GM12878 (cell line): ENCODE data around the gene HOXD3. TPM values are rescaled to one million over a fixed set of nuclear protein-coding genes. Genes with fewer than 3 reads are reported as not detected.

Experiments used
- ATAC-seq: fragments of 200-7000 bp; cut with Tn5 transposase; 3 replicates; pipeline ENCODE4 v1.9.1; 2020; ENCODE audit warnings: mild to moderate bottlenecking, moderate library complexity
- BruUV-seq: library from RNA; stranded (reverse); fragments of 400-500 nt; replicated peaks from 2 replicates; lab custom pipeline; 2021; lab: Mats Ljungman, UMichigan
- CTCF ChIA-PET: fragments of 300-600 bp; sonication (Branson Sonifier 250); formaldehyde crosslinking; extraction: SDS; loops from one replicate; lab custom pipeline; 2021; ENCODE audit warnings: inconsistent platforms; lab: Yijun Ruan, JAX
- POLR2A ChIA-PET: fragments of 350-600 bp; formaldehyde crosslinking; extraction: SDS; loops from one replicate; lab custom pipeline; 2021; ENCODE audit warnings: inconsistent platforms; lab: Charles Lee
- RAD21 ChIA-PET: fragments of 300-600 bp; sonication (Branson Sonifier 250); formaldehyde crosslinking; loops from one replicate; lab custom pipeline; 2023; ENCODE audit warnings: antibody characterized with exemption; ENCODE audit not compliant: unreplicated experiment; lab: Charles Lee
- SMC1A ChIA-PET: fragments of 300-600 bp; sonication (Branson Sonifier 250); formaldehyde crosslinking; loops from one replicate; lab custom pipeline; 2023; ENCODE audit not compliant: unreplicated experiment, uncharacterized antibody; lab: Charles Lee
- DNase-seq: peaks from one replicate; pipeline ENCODE4 v3.0.0-alpha.2; 2011; ENCODE audit warnings: low read depth, low spot score
- FAIRE-seq: peaks from 3 replicates; lab custom pipeline; 2011; peaks lifted over from hg19 to GRCh38; lab: Jason Lieb, UNC
- H2AFZ ChIP-seq: 2 replicates; pipeline ENCODE4 v1.6.0; 2011; ENCODE audit warnings: low read depth, low read length, control low read depth; ENCODE audit not compliant: control insufficient read depth
- H3K27ac ChIP-seq: 2 replicates; pipeline ENCODE4 v1.5.1; 2011; ENCODE audit warnings: control low read depth; ENCODE audit not compliant: control insufficient read depth, insufficient read depth
- H3K27me3 ChIP-seq, 2 experiments: replicated peaks in 1 of 2; 2 replicates each; pipeline versions ENCODE4 v1.6.0 to v1.6.1; 2011; ENCODE audit warnings: low read length in 1 of 2; ENCODE audit not compliant: control insufficient read depth in 2 of 2, insufficient read depth in 2 of 2
- H3K36me3 ChIP-seq, 2 experiments: 2 replicates each; pipeline ENCODE4 v1.5.1; 2011; ENCODE audit warnings: low read length in 1 of 2; ENCODE audit not compliant: control insufficient read depth in 2 of 2, insufficient read depth in 2 of 2
- H3K4me1 ChIP-seq: 2 replicates; pipeline ENCODE4 v1.6.1; 2011; ENCODE audit warnings: mild to moderate bottlenecking, low read length, moderate library complexity, mixed read lengths; ENCODE audit not compliant: control insufficient read depth, insufficient read depth
- H3K4me2 ChIP-seq: 2 replicates; pipeline ENCODE4 v1.6.0; 2011; ENCODE audit warnings: control low read depth; ENCODE audit not compliant: control insufficient read depth, insufficient read depth
- H3K4me3 ChIP-seq: fragments of 200-600 bp; sonication (generic); 2 replicates; pipeline ENCODE4 v1.5.1; 2016
- H3K79me2 ChIP-seq: 2 replicates; pipeline ENCODE4 v1.6.0; 2011; ENCODE audit warnings: low read length; ENCODE audit not compliant: control insufficient read depth, insufficient read depth
- H3K9ac ChIP-seq: 2 replicates; pipeline ENCODE4 v1.8.0; 2011; ENCODE audit warnings: low read length, control low read depth, mixed read lengths; ENCODE audit not compliant: control insufficient read depth, insufficient read depth
- H3K9me3 ChIP-seq: replicated peaks from 3 replicates; pipeline ENCODE4 v1.5.1; 2011; ENCODE audit warnings: mild to moderate bottlenecking, low read length; ENCODE audit not compliant: control insufficient read depth, insufficient read depth
- H4K20me1 ChIP-seq: 2 replicates; pipeline ENCODE4 v1.6.0; 2011; ENCODE audit not compliant: control insufficient read depth, insufficient read depth
- EED ChIP-seq: sonication (generic); IDR thresholded peaks from 2 replicates; pipeline ENCODE4 v1.6.1; 2016; ENCODE audit warnings: antibody characterized with exemption, low read depth
- EZH2 ChIP-seq: IDR thresholded peaks from 2 replicates; pipeline ENCODE4 v1.6.1; 2012; ENCODE audit warnings: low read depth, mild to moderate bottlenecking, control low read depth, inconsistent platforms, low read length, borderline replicate concordance; ENCODE audit not compliant: control insufficient read depth
- FOXK2 ChIP-seq: fragments of 450-650 bp; IDR thresholded peaks from 2 replicates; pipeline ENCODE4 v1.6.1; 2017; ENCODE audit warnings: mild to moderate bottlenecking, moderate library complexity
- SUZ12 ChIP-seq: fragments of 200-600 bp; sonication (generic); IDR thresholded peaks from one replicate; pipeline ENCODE4 v1.6.1; 2018; ENCODE audit warnings: antibody characterized with exemption, mild to moderate bottlenecking; ENCODE audit not compliant: unreplicated experiment
- ZBTB33 ChIP-seq: fragments of 450-650 bp; IDR thresholded peaks from 2 replicates; pipeline ENCODE4 v1.6.1; 2017; ENCODE audit warnings: mild to moderate bottlenecking
- WGBS: methylation state at CpG from one replicate; pipeline ENCODE4 v1.1.6; 2016; ENCODE audit warnings: low lambda C conversion rate; ENCODE audit not compliant: insufficient replicate concordance, insufficient coverage; ENCODE audit errors: missing lambda C conversion rate; 5-methylcytosine and 5-hydroxymethylcytosine counted together
- in situ Hi-C: fragments of 300-500 bp; cut with MboI; formaldehyde crosslinking; loops from 9 replicates; pipeline ENCODE4 v1.14.3; 2018; ENCODE audit warnings: mixed read lengths
- intact Hi-C: fragments of 100-400 bp; cut with micrococcal nuclease; formaldehyde crosslinking; loops from one replicate; pipeline ENCODE4 v1.14.2; 2022; ENCODE audit not compliant: unreplicated experiment
- polyA plus RNA-seq, 11 experiments: library from polyadenylated mRNA; depleted of rRNA in 4 of 11; unstranded in 6 of 11; stranded (reverse) in 5 of 11; fragments of >200 nt; fragmentation: Nextera tagmentation in 4 of 11; fragmentation: Illumina TruSeq in 1 of 11; extraction: Ambion mirVana in 4 of 11; extraction: Trizol in 1 of 11; gene quantifications; 1 replicate in 1 of 11; 2 replicates in 10 of 11; pipeline versions ENCODE4 v1.2.1 to v1.2.3, GENCODE V29; 2011 to 2016; ENCODE audit warnings: inconsistent platforms in 2 of 11, missing spikeins in 2 of 11, low read depth in 1 of 11
- total RNA-seq, 4 experiments: library from RNA; depleted of rRNA in 3 of 4; stranded (reverse); fragments of >200 nt in 3 of 4; fragmentation: Illumina TruSeq in 1 of 4; extraction: Trizol in 1 of 4; gene quantifications; 2 replicates each; pipeline versions ENCODE4 v1.2.1 to v1.2.3, GENCODE V29; 2013 to 2021

HOXD3 gene
- total and polyA plus RNA-seq, 10 of the 15 experiments (the other 5 are each of a cell fraction or from before 2014, with no cell fraction given), result not detected

GRCh38 chr2:176188774-176189680 lies 31.9 kb downstream of the HOXD3 start:
- CTCF ChIA-PET, result no interaction called here
- ATAC-seq, result no peak

GRCh38 chr2:176189681-176190641 lies 32.9 kb downstream of the HOXD3 start:
- H3K27me3 ChIP-seq, result peaks cover 2 to 23% of the 10 kb centered on the region in 2 experiments
- SMC1A ChIA-PET, result no interaction called here
- H4K20me1 ChIP-seq, result no peaks in the 10 kb centered on the region
- intact Hi-C loops (no loop called here), in situ Hi-C loops (no loop called here)
- RAD21 ChIA-PET, result no interaction called here
- 15% methylated on average over 28 of the region's 28 CpGs for WGBS
- no peak overlapping the region for H2AFZ ChIP-seq
- H3K27ac ChIP-seq, result no peak overlapping the region
- H3K79me2 ChIP-seq, result no peaks in the 10 kb centered on the region
- no peaks in the 10 kb centered on the region for H3K36me3 ChIP-seq
- H3K4me2 ChIP-seq, result no peak overlapping the region
- no peaks in the 10 kb centered on the region for H3K4me1 ChIP-seq
- DNase-seq (no peak), ATAC-seq (no peak), FAIRE-seq (no peak)
- no peak for TF ChIP-seq ZBTB33
- no peak for TF ChIP-seq FOXK2
- peak; percentile 47; the same call in 1 of the 2 replicates for TF ChIP-seq EZH2
- no TSS peak for BruUV-seq
- no peaks in the 10 kb centered on the region; the same call in 2 of the 3 replicates for H3K9me3 ChIP-seq
- CTCF ChIA-PET, result interaction anchor here (0.6 to 1.0 kb wide), 2 partner anchors 371 to 462 kb away, joined by 3 read pairs; no protein-coding TSS in a partner anchor
- no peak overlapping the region for H3K9ac ChIP-seq
- no peak overlapping the region for H3K4me3 ChIP-seq
- POLR2A ChIA-PET, result no interaction called here

More at GRCh38 chr2:176188774-176189680, 31.9 kb downstream of the HOXD3 start:
- 0 out of 2 replicates have a peak overlapping the region, but pooled peaks have one; percentile 14 for H3K4me2 ChIP-seq
- H2AFZ ChIP-seq, result no peak overlapping the region
- no TSS peak for BruUV-seq
- H3K27me3 ChIP-seq, result peaks cover 2 to 23% of the 10 kb centered on the region in 2 experiments
- no peaks in the 10 kb centered on the region for H4K20me1 ChIP-seq
- in situ Hi-C loops (no loop called here), intact Hi-C loops (no loop called here)
- RAD21 ChIA-PET, result no interaction called here
- H3K9ac ChIP-seq, result no peak overlapping the region
- no peak for DNase-seq
- SMC1A ChIA-PET, result no interaction called here
- POLR2A ChIA-PET, result no interaction called here
- no peaks in the 10 kb centered on the region for H3K4me1 ChIP-seq
- TF ChIP-seq SUZ12, result peak; percentile 27
- TF ChIP-seq EED, result no peak
- TF ChIP-seq, all 136 proteins: peak for 1
- Histone ChIP-seq H3K27ac (no peak overlapping the region), H3K4me3 (no peak overlapping the region), H3K79me2 (no peaks in the 10 kb centered on the region), H3K36me3 (no peaks in the 10 kb centered on the region), H3K9me3 (no peaks in the 10 kb centered on the region; the same call in 2 of the 3 replicates)
- WGBS, result 37% methylated on average over 60 of the region's 98 CpGs
- FAIRE-seq, result no peak
